D721Med (cell line): ENCODE measurements around the gene NSG2.

ENCODE experiments used
- DNase-seq: peaks from one replicate; pipeline ENCODE4 v3.0.0; 2011; ENCODE audit warnings: low spot score; ENCODE audit not compliant: insufficient read length
- FAIRE-seq: peaks from 2 replicates; lab custom pipeline; 2011; peaks lifted over from hg19 to GRCh38; lab: Jason Lieb, UNC
- TF ChIP-seq, protein P1 (sequence below): IDR thresholded peaks from 2 replicates; pipeline ENCODE4 v1.5.1; 2012; ENCODE audit warnings: mild to moderate bottlenecking, control low read depth; ENCODE audit not compliant: insufficient read depth; ENCODE audit errors: missing control alignments

NSG2 gene

DNA sequence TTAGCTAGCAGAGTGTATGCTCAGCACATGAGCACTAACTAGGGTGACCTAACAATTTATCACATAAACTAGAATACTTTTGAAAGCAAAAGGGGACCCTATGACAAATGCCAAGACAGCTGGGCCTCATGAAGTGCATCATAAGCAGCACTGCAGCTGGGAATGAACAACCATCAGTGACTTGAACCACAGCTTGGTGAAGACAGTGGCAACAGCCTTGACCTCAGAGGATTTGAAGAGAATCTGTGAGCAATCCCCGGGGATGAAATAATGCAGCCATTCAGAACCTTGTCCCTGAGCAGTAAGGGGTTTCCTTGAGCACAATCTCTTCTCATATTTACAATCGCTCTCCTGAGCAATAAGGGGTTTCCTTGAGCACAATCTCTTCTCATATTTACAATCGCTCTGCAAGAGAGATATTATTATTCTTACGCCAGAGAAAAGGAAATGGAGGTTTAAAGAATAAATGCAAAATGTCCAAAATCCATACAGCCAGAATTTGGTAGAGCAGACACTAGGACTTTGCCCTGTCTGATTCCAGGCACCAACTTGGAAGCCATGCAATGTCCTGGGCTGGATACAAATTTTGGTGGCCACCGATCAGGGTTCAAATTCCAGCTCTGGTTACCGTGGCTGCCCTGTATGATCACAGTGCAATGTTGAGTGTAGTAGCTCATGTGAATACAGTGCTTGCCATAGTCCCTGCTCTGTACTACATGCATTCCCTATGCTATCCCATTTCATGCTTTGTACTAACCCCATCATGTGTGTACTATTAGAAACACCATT, 846 bp upstream of the NSG2 start:
- FAIRE-seq (no peak), DNase-seq (no peak)
- TF ChIP-seq, protein P1, sequence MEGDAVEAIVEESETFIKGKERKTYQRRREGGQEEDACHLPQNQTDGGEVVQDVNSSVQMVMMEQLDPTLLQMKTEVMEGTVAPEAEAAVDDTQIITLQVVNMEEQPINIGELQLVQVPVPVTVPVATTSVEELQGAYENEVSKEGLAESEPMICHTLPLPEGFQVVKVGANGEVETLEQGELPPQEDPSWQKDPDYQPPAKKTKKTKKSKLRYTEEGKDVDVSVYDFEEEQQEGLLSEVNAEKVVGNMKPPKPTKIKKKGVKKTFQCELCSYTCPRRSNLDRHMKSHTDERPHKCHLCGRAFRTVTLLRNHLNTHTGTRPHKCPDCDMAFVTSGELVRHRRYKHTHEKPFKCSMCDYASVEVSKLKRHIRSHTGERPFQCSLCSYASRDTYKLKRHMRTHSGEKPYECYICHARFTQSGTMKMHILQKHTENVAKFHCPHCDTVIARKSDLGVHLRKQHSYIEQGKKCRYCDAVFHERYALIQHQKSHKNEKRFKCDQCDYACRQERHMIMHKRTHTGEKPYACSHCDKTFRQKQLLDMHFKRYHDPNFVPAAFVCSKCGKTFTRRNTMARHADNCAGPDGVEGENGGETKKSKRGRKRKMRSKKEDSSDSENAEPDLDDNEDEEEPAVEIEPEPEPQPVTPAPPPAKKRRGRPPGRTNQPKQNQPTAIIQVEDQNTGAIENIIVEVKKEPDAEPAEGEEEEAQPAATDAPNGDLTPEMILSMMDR, result no peak

DNA sequence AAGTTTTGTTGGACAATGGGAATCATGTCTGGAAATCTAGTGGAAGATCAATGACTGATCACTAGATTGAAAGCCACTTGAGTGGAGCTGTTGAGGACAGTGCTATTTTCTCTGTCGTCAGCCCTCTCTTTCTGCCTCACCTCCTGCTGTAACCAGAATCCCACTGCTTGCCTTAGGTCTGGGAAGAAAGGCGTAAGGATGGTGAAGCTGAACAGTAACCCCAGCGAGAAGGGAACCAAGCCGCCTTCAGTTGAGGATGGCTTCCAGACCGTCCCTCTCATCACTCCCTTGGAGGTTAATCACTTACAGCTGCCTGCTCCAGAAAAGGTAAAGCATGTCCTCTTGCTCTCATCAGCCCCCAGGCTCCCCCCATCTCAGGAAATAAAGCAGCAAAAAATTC, 1.1 kb downstream of the NSG2 start:
- no peak for FAIRE-seq
- TF ChIP-seq, protein P1, result no peak
- no peak for DNase-seq

GRCh38 chr5:174047472-174048099, 2.1 kb downstream of the NSG2 start:
- no peak for DNase-seq
- TF ChIP-seq, protein P1, result no peak
- no peak for FAIRE-seq

DNA sequence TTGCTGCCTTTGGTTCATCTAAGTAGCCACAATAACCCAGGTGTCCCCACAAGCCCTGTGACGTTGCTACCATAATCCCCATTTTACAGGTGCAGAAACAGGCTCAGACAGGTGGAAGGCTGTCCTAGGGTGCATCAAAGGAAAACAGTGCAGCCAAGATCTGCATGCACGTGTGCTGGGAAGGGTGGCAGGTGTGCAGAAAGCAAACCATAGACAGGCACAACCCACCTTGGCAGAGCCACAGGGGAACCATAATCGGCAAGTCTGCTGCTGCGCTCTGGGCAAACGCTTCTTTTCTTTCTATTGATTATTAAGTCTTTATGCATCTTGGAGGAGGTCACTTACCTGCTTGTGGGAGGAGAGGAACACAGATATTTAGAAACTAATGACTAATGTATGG, 7.1 kb downstream of the NSG2 start:
- no peak for FAIRE-seq
- no peak for DNase-seq
- TF ChIP-seq, protein P1, result no peak

- TF ChIP-seq, protein P1, result no peak
- FAIRE-seq, result no peak
- DNase-seq, result no peak
These were observed 8.4 kb downstream of the NSG2 start for GRCh38 chr5:174053905-174054304.

GRCh38 chr5:174056064-174056847, 10.8 kb downstream of the NSG2 start:
- DNase-seq, result no peak
- TF ChIP-seq, protein P1, result no peak
- FAIRE-seq, result no peak
